HEK293 (cell line): ENCODE results near the gene DTHD1.

ENCODE experiments used
- CTCF ChIA-PET: fragments of 350-600 bp; formaldehyde crosslinking; extraction: SDS; loops from one replicate; lab custom pipeline; 2021; ENCODE audit warnings: antibody characterized with exemption; lab: Yijun Ruan, JAX
- POLR2A ChIA-PET: fragments of 300-600 bp; formaldehyde crosslinking; extraction: SDS; loops from one replicate; lab custom pipeline; 2020; ENCODE audit warnings: antibody characterized with exemption, inconsistent platforms; lab: Yijun Ruan, JAX
- H3K27ac ChIP-seq: fragments of 200-500 bp; sonication (Bioruptor generic); 2 replicates; pipeline ENCODE4 v1.5.1; 2014; ENCODE audit warnings: low read depth, low read length, control low read depth, inconsistent platforms; ENCODE audit errors: extremely low read depth
- H3K36me3 ChIP-seq, 2 experiments: fragments of 200-500 bp in 1 of 2; sonication (Bioruptor generic) in 1 of 2; 1 replicate in 1 of 2; 2 replicates in 1 of 2; pipeline ENCODE4 v1.5.1; 2014 to 2017; ENCODE audit warnings: inconsistent platforms in 2 of 2, low read length in 2 of 2; ENCODE audit not compliant: control insufficient read depth in 2 of 2, insufficient read depth in 1 of 2
- H3K4me1 ChIP-seq: fragments of 200-500 bp; sonication (Bioruptor generic); 2 replicates; pipeline ENCODE4 v1.5.1; 2014; ENCODE audit warnings: mild to moderate bottlenecking, low read length, inconsistent platforms; ENCODE audit not compliant: control insufficient read depth, insufficient read depth
- H3K4me3 ChIP-seq: 2 replicates; pipeline ENCODE4 v1.5.1; 2011; ENCODE audit warnings: low read depth, mild to moderate bottlenecking, control low read depth, low read length, moderate library complexity
- H3K9me3 ChIP-seq: fragments of 200-500 bp; sonication (Bioruptor generic); 2 replicates; pipeline ENCODE4 v1.5.1; 2014; ENCODE audit warnings: low read depth, low read length, inconsistent platforms; ENCODE audit not compliant: control insufficient read depth, insufficient read depth
- MYNN ChIP-seq: fragments of 450-650 bp; formaldehyde crosslinking; IDR thresholded peaks from 2 replicates; pipeline ENCODE4 v1.5.1; 2016; ENCODE audit warnings: missing biosample characterization, missing genetic modification characterization, borderline replicate concordance
- MZF1 ChIP-seq: fragments of 450-650 bp; formaldehyde crosslinking; IDR thresholded peaks from 2 replicates; pipeline ENCODE4 v1.5.1; 2017; ENCODE audit warnings: missing biosample characterization, missing genetic modification characterization, borderline replicate concordance
- SALL2 ChIP-seq: fragments of 450-650 bp; formaldehyde crosslinking; IDR thresholded peaks from 2 replicates; pipeline ENCODE4 v1.5.0; 2017; ENCODE audit warnings: missing biosample characterization, mild to moderate bottlenecking, missing genetic modification characterization, borderline replicate concordance
- SCRT2 ChIP-seq: fragments of 450-650 bp; formaldehyde crosslinking; IDR thresholded peaks from 2 replicates; pipeline ENCODE4 v1.5.1; 2016; ENCODE audit warnings: missing biosample characterization, missing genetic modification characterization
- ZBTB7A ChIP-seq: fragments of 450-650 bp; formaldehyde crosslinking; IDR thresholded peaks from 2 replicates; pipeline ENCODE4 v1.5.1; 2016; ENCODE audit warnings: low read depth, missing biosample characterization, missing genetic modification characterization
- ZNF2 ChIP-seq: fragments of 450-650 bp; formaldehyde crosslinking; IDR thresholded peaks from 2 replicates; pipeline ENCODE4 v1.5.1; 2016; ENCODE audit warnings: missing biosample characterization, missing genetic modification characterization
- ZNF274 ChIP-seq, 2 experiments: fragments of 200-500 bp in 1 of 2; fragments of 450-650 bp in 1 of 2; sonication (Bioruptor generic) in 1 of 2; formaldehyde crosslinking in 1 of 2; IDR thresholded peaks; 2 replicates each; pipeline versions ENCODE4 v1.5.1 to v1.6.1; 2014 to 2016; ENCODE audit warnings: borderline replicate concordance in 1 of 2, inconsistent platforms in 1 of 2, low read length in 1 of 2, missing biosample characterization in 1 of 2, missing genetic modification characterization in 1 of 2
- ZNF394 ChIP-seq: fragments of 450-650 bp; formaldehyde crosslinking; IDR thresholded peaks from 2 replicates; pipeline ENCODE4 v1.5.1; 2016; ENCODE audit warnings: missing biosample characterization, missing genetic modification characterization, mild to moderate bottlenecking, moderate library complexity, borderline replicate concordance
- ZNF600 ChIP-seq: fragments of 450-650 bp; formaldehyde crosslinking; IDR thresholded peaks from 2 replicates; pipeline ENCODE4 v1.5.1; 2016; ENCODE audit warnings: missing biosample characterization, missing genetic modification characterization
- ZNF610 ChIP-seq: fragments of 450-650 bp; formaldehyde crosslinking; IDR thresholded peaks from 2 replicates; pipeline ENCODE4 v1.5.1; 2016; ENCODE audit warnings: missing biosample characterization, missing genetic modification characterization, borderline replicate concordance
- ZNF623 ChIP-seq: fragments of 450-650 bp; formaldehyde crosslinking; IDR thresholded peaks from 2 replicates; pipeline ENCODE4 v1.5.1; 2016; ENCODE audit warnings: missing biosample characterization, missing genetic modification characterization
- ZNF660 ChIP-seq: fragments of 450-650 bp; IDR thresholded peaks from 2 replicates; pipeline ENCODE4 v1.5.1; 2018; ENCODE audit warnings: missing biosample characterization, mild to moderate bottlenecking, missing genetic modification characterization
- ZNF664 ChIP-seq: fragments of 450-650 bp; formaldehyde crosslinking; IDR thresholded peaks from 2 replicates; pipeline ENCODE4 v1.5.1; 2016; ENCODE audit warnings: missing biosample characterization, missing genetic modification characterization
- ZNF677 ChIP-seq: fragments of 450-650 bp; IDR thresholded peaks from 2 replicates; pipeline ENCODE4 v1.5.0; 2018; ENCODE audit warnings: missing biosample characterization, mild to moderate bottlenecking, missing genetic modification characterization, moderate library complexity
- ZNF777 ChIP-seq: fragments of 450-650 bp; formaldehyde crosslinking; IDR thresholded peaks from 2 replicates; pipeline ENCODE4 v1.5.1; 2017; ENCODE audit warnings: missing biosample characterization, missing genetic modification characterization, borderline replicate concordance
- ZNF785 ChIP-seq: fragments of 450-650 bp; formaldehyde crosslinking; IDR thresholded peaks from 2 replicates; pipeline ENCODE4 v1.5.1; 2016; ENCODE audit warnings: missing biosample characterization, missing genetic modification characterization
- ZNF791 ChIP-seq: fragments of 450-650 bp; formaldehyde crosslinking; IDR thresholded peaks from 2 replicates; pipeline ENCODE4 v1.5.1; 2016; ENCODE audit warnings: missing biosample characterization, missing genetic modification characterization
- TF ChIP-seq, protein P1 (sequence below): fragments of 450-650 bp; formaldehyde crosslinking; conservative IDR thresholded peaks from 2 replicates; pipeline ENCODE4 v1.5.1; 2016; ENCODE audit warnings: low read depth, missing biosample characterization, missing genetic modification characterization
- TF ChIP-seq, protein P2 (sequence below): fragments of 450-650 bp; formaldehyde crosslinking; IDR thresholded peaks from 2 replicates; pipeline ENCODE4 v1.5.1; 2016; ENCODE audit warnings: missing biosample characterization, missing genetic modification characterization
- TF ChIP-seq, protein P3 (sequence below): fragments of 450-650 bp; formaldehyde crosslinking; IDR thresholded peaks from 2 replicates; pipeline ENCODE4 v1.5.1; 2016; ENCODE audit warnings: missing biosample characterization, missing genetic modification characterization
- TF ChIP-seq, protein P4 (sequence below): fragments of 450-650 bp; formaldehyde crosslinking; IDR thresholded peaks from 2 replicates; pipeline ENCODE4 v1.5.1; 2016; ENCODE audit warnings: missing biosample characterization, missing genetic modification characterization

Gene DTHD1

DNA sequence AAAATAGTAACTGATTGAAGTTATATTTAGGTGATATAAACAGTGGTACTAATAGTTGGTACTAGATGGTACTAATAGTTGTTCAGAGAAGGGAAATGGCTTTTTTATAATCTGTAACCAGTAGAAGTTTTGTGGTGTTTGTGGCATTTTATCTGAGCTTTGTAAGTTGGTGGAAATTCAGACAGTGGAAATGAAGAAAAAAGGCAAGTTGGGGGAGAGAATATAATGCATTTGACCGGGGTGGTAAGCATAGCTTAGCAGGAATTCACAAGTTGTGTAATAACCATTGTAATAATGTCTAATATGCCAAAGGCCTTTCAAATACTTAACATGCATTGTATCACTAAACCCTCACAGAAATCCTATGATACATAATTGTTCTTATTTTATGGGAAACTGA lies 36.3 kb downstream of the DTHD1 start (continued):
- TF ChIP-seq, protein P1, sequence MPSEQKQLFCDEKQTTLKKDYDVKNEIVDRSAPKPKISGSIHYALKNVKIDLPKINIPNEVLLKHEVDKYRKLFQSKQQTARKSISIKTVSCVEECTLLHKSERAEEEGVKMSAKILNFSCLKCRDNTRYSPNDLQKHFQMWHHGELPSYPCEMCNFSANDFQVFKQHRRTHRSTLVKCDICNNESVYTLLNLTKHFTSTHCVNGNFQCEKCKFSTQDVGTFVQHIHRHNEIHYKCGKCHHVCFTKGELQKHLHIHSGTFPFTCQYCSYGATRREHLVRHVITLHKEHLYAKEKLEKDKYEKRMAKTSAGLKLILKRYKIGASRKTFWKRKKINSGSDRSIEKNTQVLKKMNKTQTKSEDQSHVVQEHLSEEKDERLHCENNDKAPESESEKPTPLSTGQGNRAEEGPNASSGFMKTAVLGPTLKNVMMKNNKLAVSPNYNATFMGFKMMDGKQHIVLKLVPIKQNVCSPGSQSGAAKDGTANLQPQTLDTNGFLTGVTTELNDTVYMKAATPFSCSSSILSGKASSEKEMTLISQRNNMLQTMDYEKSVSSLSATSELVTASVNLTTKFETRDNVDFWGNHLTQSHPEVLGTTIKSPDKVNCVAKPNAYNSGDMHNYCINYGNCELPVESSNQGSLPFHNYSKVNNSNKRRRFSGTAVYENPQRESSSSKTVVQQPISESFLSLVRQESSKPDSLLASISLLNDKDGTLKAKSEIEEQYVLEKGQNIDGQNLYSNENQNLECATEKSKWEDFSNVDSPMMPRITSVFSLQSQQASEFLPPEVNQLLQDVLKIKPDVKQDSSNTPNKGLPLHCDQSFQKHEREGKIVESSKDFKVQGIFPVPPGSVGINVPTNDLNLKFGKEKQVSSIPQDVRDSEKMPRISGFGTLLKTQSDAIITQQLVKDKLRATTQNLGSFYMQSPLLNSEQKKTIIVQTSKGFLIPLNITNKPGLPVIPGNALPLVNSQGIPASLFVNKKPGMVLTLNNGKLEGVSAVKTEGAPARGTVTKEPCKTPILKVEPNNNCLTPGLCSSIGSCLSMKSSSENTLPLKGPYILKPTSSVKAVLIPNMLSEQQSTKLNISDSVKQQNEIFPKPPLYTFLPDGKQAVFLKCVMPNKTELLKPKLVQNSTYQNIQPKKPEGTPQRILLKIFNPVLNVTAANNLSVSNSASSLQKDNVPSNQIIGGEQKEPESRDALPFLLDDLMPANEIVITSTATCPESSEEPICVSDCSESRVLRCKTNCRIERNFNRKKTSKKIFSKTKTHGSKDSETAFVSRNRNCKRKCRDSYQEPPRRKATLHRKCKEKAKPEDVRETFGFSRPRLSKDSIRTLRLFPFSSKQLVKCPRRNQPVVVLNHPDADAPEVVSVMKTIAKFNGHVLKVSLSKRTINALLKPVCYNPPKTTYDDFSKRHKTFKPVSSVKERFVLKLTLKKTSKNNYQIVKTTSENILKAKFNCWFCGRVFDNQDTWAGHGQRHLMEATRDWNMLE = no peak
- no peak for TF ChIP-seq SALL2 (tag by site-specific recombination)

DNA sequence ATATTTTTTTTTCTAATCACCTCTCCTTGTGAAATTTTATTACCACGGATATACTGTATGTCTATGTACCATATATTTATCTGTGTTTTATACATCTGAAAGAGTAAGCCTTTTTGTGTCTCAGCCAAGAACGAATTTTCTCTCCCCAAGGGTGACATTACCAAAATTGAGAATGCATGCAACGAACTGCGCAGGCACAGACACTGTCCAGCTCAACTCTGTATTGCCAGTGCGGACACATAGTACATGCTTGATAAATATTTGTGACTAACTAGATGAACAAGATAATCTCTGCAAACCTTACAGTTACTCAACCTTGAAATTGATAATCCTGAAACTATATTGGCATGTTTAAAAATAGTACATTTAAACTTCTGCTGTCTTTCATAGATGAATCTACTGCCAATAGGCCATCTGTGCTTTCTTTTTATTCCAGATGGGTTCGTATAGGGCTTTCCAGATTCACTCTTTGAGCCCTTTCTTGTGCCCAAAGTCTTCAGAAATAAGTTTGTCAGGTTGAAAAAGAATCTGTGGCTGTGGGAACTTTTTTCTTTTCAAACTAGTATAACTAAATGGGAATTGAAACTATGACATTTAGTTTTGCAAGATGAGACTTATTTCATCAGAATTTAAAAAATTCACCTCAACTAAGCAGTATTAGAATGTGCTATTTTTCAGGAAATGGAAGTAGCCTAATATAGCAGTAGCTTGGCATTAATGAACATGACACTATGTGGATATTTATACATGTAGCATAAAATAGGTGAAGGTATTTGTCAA lies 38.9 kb downstream of the DTHD1 start:
- CTCF ChIA-PET = no interaction called here
- POLR2A ChIA-PET = no interaction called here
- no peaks in the 10 kb centered on the region for H3K4me1 ChIP-seq
- H3K4me3 ChIP-seq = no peak overlapping the region
- H3K9me3 ChIP-seq = no peaks in the 10 kb centered on the region
- TF ChIP-seq MZF1 (no peak), ZNF777 (tag by site-specific recombination) (no peak), ZNF791 (tag by site-specific recombination) (no peak), ZNF677 (tag by site-specific recombination) (no peak), ZNF785 (no peak), ZNF660 (tag by site-specific recombination) (no peak), ZNF2 (tag by site-specific recombination) (no peak), ZNF394 (tag by site-specific recombination) (no peak), ZNF600 (no peak), SCRT2 (tag by site-specific recombination) (no peak), ZBTB7A (tag by site-specific recombination) (no peak), ZNF664 (no peak), ZNF610 (no peak), ZNF274 (IDR thresholded peaks at IDR 0.05; ENCODE audit: low read length) (no peak), ZNF274 (tag by site-specific recombination; IDR thresholded peaks at IDR 0.05; ENCODE audit: borderline replicate concordance) (no peak), ZNF623 (tag by site-specific recombination) (no peak), MYNN (tag by site-specific recombination) (no peak)
- TF ChIP-seq, protein P2, sequence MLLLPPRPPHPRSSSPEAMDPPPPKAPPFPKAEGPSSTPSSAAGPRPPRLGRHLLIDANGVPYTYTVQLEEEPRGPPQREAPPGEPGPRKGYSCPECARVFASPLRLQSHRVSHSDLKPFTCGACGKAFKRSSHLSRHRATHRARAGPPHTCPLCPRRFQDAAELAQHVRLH = no peak
- TF ChIP-seq, protein P3, sequence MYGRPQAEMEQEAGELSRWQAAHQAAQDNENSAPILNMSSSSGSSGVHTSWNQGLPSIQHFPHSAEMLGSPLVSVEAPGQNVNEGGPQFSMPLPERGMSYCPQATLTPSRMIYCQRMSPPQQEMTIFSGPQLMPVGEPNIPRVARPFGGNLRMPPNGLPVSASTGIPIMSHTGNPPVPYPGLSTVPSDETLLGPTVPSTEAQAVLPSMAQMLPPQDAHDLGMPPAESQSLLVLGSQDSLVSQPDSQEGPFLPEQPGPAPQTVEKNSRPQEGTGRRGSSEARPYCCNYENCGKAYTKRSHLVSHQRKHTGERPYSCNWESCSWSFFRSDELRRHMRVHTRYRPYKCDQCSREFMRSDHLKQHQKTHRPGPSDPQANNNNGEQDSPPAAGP (tag by site-specific recombination) = no peak
- TF ChIP-seq, protein P4, sequence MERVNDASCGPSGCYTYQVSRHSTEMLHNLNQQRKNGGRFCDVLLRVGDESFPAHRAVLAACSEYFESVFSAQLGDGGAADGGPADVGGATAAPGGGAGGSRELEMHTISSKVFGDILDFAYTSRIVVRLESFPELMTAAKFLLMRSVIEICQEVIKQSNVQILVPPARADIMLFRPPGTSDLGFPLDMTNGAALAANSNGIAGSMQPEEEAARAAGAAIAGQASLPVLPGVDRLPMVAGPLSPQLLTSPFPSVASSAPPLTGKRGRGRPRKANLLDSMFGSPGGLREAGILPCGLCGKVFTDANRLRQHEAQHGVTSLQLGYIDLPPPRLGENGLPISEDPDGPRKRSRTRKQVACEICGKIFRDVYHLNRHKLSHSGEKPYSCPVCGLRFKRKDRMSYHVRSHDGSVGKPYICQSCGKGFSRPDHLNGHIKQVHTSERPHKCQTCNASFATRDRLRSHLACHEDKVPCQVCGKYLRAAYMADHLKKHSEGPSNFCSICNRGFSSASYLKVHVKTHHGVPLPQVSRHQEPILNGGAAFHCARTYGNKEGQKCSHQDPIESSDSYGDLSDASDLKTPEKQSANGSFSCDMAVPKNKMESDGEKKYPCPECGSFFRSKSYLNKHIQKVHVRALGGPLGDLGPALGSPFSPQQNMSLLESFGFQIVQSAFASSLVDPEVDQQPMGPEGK (tag by site-specific recombination) = no peak
- no peaks in the 10 kb centered on the region for H3K36me3 ChIP-seq
- H3K27ac ChIP-seq = no peak overlapping the region
